OCI-LY3 (cell line): ENCODE data around the gene FRG2B.
"Not testable (repeated sequence)": the region's sequence is repeated elsewhere in the genome, so short reads cannot be mapped to it uniquely, and the experiment has no call there.

Experiments
- H2AFZ ChIP-seq: fragments of 200-600, 300-600 bp; shearing (Covaris generic); 2 replicates; pipeline ENCODE4 v1.6.0; 2014; ENCODE audit warnings: antibody characterized with exemption, low read depth, low read length
- H3K27ac ChIP-seq: fragments of 200-600, 300-600 bp; sonication (generic); 2 replicates; pipeline ENCODE4 v1.5.1; 2014; ENCODE audit warnings: mild to moderate bottlenecking, low read length, moderate library complexity, mixed read lengths
- H3K27me3 ChIP-seq: fragments of 200-600, 300-600 bp; sonication (generic); 2 replicates; pipeline ENCODE4 v1.6.1; 2014; ENCODE audit warnings: low read depth, low read length, mixed read lengths
- H3K36me3 ChIP-seq: fragments of 200-600, 300-600 bp; sonication (generic); replicated peaks from 2 replicates; pipeline ENCODE3; 2014; ENCODE audit warnings: low read depth, low read length, mixed read lengths
- H3K4me1 ChIP-seq: fragments of 300-600, 200-600 bp; sonication (generic); 2 replicates; pipeline ENCODE4 v1.6.1; 2014; ENCODE audit warnings: low read length, mixed read lengths
- H3K4me2 ChIP-seq: fragments of 200-600, 300-600 bp; sonication (generic); 2 replicates; pipeline ENCODE4 v1.6.1; 2014; ENCODE audit warnings: low read length, mixed read lengths
- H3K4me3 ChIP-seq: fragments of 300-600, 200-600 bp; sonication (generic); 2 replicates; pipeline ENCODE4 v1.5.1; 2014; ENCODE audit warnings: antibody characterized with exemption, mild to moderate bottlenecking, low read length, moderate library complexity
- H3K79me2 ChIP-seq: fragments of 300-600, 200-600 bp; shearing (Covaris generic); 2 replicates; pipeline ENCODE4 v1.6.1; 2014; ENCODE audit warnings: mild to moderate bottlenecking, low read length, mixed read lengths
- H3K9ac ChIP-seq: fragments of 300-600, 200-600 bp; shearing (Covaris generic); 2 replicates; pipeline ENCODE4 v1.6.0; 2014; ENCODE audit warnings: mild to moderate bottlenecking, low read length, moderate library complexity
- H3K9me3 ChIP-seq: fragments of 200-600, 300-600 bp; shearing (Covaris generic); 2 replicates; pipeline ENCODE4 v1.6.1; 2014; ENCODE audit warnings: low read length, mixed read lengths; ENCODE audit not compliant: insufficient read depth
- H4K20me1 ChIP-seq: fragments of 200-600, 300-600 bp; sonication (generic); 2 replicates; pipeline ENCODE4 v1.6.1; 2016; ENCODE audit warnings: low read length, mixed read lengths; ENCODE audit not compliant: insufficient read depth
- CTCF ChIP-seq: fragments of 200-600, 300-600 bp; sonication (generic); IDR thresholded peaks from 2 replicates; pipeline ENCODE4 v1.5.1; 2014; ENCODE audit warnings: antibody characterized with exemption, low read length, low read depth
- EZH2phosphoT487 ChIP-seq: fragments of 200-600 bp; shearing (Covaris generic); IDR thresholded peaks from 2 replicates; pipeline ENCODE4 v1.6.1; 2018; ENCODE audit warnings: antibody characterized with exemption, mixed run types, low read depth

Gene FRG2B

GRCh38 chr10:133637202-133637845 lies 10.7 kb upstream of the FRG2B start:
- not testable (repeated sequence) for H3K79me2 ChIP-seq, H3K36me3 ChIP-seq, H3K9me3 ChIP-seq, H3K27ac ChIP-seq, H3K4me1 ChIP-seq, H4K20me1 ChIP-seq, H3K4me3 ChIP-seq, H3K4me2 ChIP-seq, H3K27me3 ChIP-seq, H2AFZ ChIP-seq, H3K9ac ChIP-seq

GRCh38 chr10:133630723-133631249 lies 4.2 kb upstream of the FRG2B start:
- H3K36me3 ChIP-seq, H3K4me2 ChIP-seq, H2AFZ ChIP-seq, H3K27me3 ChIP-seq, H3K9me3 ChIP-seq, H3K4me1 ChIP-seq, H3K79me2 ChIP-seq, H3K27ac ChIP-seq, H3K9ac ChIP-seq, H4K20me1 ChIP-seq, H3K4me3 ChIP-seq: not testable (repeated sequence)

GRCh38 chr10:133622544-133622943 lies 4.1 kb downstream of the FRG2B start:
- H3K27ac ChIP-seq, H3K27me3 ChIP-seq, H3K9ac ChIP-seq, H4K20me1 ChIP-seq, H3K4me2 ChIP-seq, H2AFZ ChIP-seq, H3K4me3 ChIP-seq, H3K4me1 ChIP-seq, H3K9me3 ChIP-seq, H3K36me3 ChIP-seq, H3K79me2 ChIP-seq: not testable (repeated sequence)

GRCh38 chr10:133618851-133619250 lies 7.7 kb downstream of the FRG2B start:
- H3K9ac ChIP-seq, result no peak overlapping the region
- no peaks in the 10 kb centered on the region for H3K27me3 ChIP-seq
- H4K20me1 ChIP-seq, result no peaks in the 10 kb centered on the region
- no peak overlapping the region for H3K4me2 ChIP-seq
- H3K36me3 ChIP-seq, result no peaks in the 10 kb centered on the region
- no peaks in the 10 kb centered on the region for H3K79me2 ChIP-seq
- no peak overlapping the region for H2AFZ ChIP-seq
- no peak overlapping the region for H3K4me3 ChIP-seq
- no peak overlapping the region for H3K27ac ChIP-seq
- no peaks in the 10 kb centered on the region for H3K9me3 ChIP-seq
- H3K4me1 ChIP-seq, result no peaks in the 10 kb centered on the region
- TF ChIP-seq CTCF (no peak), EZH2phosphoT487 (no peak)

- no peak overlapping the region for H3K4me3 ChIP-seq
- H2AFZ ChIP-seq, result no peak overlapping the region
- no peaks in the 10 kb centered on the region for H3K4me1 ChIP-seq
- H4K20me1 ChIP-seq, result no peaks in the 10 kb centered on the region
- no peak overlapping the region for H3K4me2 ChIP-seq
- H3K79me2 ChIP-seq, result no peaks in the 10 kb centered on the region
- no peaks in the 10 kb centered on the region for H3K27me3 ChIP-seq
- no peaks in the 10 kb centered on the region for H3K36me3 ChIP-seq
- TF ChIP-seq EZH2phosphoT487, result no peak
- no peak for TF ChIP-seq CTCF
- no peaks in the 10 kb centered on the region for H3K9me3 ChIP-seq
- H3K9ac ChIP-seq, result no peak overlapping the region
- no peak overlapping the region for H3K27ac ChIP-seq
Observed at GRCh38 chr10:133617196-133617595, 9.4 kb downstream of the FRG2B start.
